BJ (cell line): ENCODE measurements around the gene DICER1. TPM values are rescaled to one million over a fixed set of nuclear protein-coding genes. Genes with fewer than 3 reads are reported as not detected.

Experiments used
- CTCF ChIA-PET: fragments of 350-600 bp; formaldehyde crosslinking; extraction: SDS; loops from one replicate; lab custom pipeline; 2021; ENCODE audit warnings: antibody characterized with exemption, inconsistent platforms; lab: Yijun Ruan, JAX
- POLR2A ChIA-PET: fragments of 300-600 bp; sonication (Branson Sonifier 250); formaldehyde crosslinking; extraction: SDS; loops from one replicate; lab custom pipeline; 2021; ENCODE audit warnings: antibody characterized with exemption; lab: Charles Lee
- DNase-seq: peaks from one replicate; pipeline ENCODE4 v3.0.0-alpha.2; 2011; ENCODE audit warnings: low read depth
- H3K27me3 ChIP-seq: 2 replicates; pipeline ENCODE4 v1.6.0; 2011; ENCODE audit warnings: low read length; ENCODE audit not compliant: control insufficient read depth, insufficient read depth
- H3K36me3 ChIP-seq: 2 replicates; pipeline ENCODE4 v1.5.1; 2011; ENCODE audit warnings: low read length; ENCODE audit not compliant: control insufficient read depth, insufficient read depth
- H3K4me3 ChIP-seq: 2 replicates; pipeline ENCODE4 v1.5.1; 2011; ENCODE audit warnings: low read depth, mild to moderate bottlenecking, control low read depth, low read length
- polyA plus RNA-seq: library from polyadenylated mRNA; depleted of rRNA; stranded (reverse); fragments of >200 nt; gene quantifications from 2 replicates; pipeline ENCODE4 v1.2.3, GENCODE V29; 2011
- TF ChIP-seq, protein P1 (sequence below): IDR thresholded peaks from 2 replicates; pipeline ENCODE4 v1.5.1; 2011; ENCODE audit warnings: low read depth, mild to moderate bottlenecking, control low read depth, inconsistent platforms, low read length, moderate library complexity; ENCODE audit not compliant: insufficient read depth

The DICER1 gene
- polyA plus RNA-seq, 1 experiment, result 15.7 TPM

DNA sequence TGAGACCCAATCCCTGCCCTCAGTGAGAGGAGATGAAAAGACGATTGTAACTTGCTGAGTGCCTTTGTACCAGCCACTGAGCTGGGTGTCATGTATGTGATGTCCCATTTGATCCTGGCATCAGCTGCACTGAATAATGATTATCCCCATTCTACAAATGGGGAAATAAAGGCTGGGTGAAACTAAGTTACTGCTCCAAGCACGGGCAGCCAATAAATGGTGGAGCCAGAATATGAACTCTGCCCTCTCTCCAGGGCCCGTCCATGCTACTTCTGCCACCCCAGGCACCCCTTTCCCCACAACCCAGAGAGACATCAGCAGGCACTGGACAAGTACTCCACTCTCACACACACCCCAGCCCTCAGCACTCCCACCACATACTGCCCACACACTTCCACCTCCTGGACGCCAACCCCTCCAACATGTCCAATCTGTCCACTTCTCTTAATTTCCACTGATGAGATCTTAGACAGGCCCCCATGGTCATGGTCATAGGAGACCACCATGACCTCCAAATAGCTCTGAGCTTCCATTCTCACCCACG is 115.8 kb downstream of the DICER1 start:
- POLR2A ChIA-PET, result no interaction called here
- no peaks in the 10 kb centered on the region; the same call in 1 of the 2 replicates for H3K27me3 ChIP-seq
- DNase-seq, result no peak
- no peak overlapping the region for H3K4me3 ChIP-seq
- TF ChIP-seq, protein P1, sequence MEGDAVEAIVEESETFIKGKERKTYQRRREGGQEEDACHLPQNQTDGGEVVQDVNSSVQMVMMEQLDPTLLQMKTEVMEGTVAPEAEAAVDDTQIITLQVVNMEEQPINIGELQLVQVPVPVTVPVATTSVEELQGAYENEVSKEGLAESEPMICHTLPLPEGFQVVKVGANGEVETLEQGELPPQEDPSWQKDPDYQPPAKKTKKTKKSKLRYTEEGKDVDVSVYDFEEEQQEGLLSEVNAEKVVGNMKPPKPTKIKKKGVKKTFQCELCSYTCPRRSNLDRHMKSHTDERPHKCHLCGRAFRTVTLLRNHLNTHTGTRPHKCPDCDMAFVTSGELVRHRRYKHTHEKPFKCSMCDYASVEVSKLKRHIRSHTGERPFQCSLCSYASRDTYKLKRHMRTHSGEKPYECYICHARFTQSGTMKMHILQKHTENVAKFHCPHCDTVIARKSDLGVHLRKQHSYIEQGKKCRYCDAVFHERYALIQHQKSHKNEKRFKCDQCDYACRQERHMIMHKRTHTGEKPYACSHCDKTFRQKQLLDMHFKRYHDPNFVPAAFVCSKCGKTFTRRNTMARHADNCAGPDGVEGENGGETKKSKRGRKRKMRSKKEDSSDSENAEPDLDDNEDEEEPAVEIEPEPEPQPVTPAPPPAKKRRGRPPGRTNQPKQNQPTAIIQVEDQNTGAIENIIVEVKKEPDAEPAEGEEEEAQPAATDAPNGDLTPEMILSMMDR, result no peak
- CTCF ChIA-PET, result no interaction called here
- no peaks in the 10 kb centered on the region for H3K36me3 ChIP-seq

DNA sequence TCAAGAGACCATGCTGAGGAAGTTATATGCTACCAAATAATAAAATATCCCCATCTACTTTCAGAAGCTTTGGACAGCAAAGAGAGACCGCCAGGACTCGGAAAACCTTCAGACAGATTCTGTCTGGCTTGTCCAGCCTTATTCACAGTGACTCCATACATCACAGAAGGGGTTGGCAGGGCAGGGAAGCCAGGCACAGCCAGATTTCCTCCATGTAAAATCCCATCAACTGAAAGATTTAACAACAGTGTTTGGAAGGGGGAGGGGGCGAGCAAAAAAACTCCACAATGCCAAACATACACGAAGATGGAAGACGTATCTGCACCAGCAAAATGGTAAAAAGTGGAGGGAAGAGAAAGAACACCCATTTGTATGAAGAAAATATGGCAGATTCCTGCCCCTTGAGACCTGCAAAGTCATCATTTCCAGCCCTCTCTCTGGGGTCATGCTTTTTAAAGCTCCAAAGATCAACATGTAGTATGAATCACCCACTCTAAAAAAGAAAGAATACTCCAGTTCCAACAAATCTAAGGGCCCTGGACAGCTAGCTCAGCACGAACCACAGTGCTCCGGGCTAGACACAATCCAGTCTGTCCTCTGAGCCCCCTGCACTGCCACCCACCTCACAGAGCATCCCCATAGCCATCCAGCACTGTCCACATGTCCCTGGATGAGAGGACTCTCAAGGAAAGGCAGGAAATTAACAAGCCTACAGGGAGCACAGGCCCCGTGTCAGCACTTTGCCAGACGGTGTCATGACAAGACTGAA is 116.4 kb downstream of the DICER1 start:
- Histone ChIP-seq H3K27me3 (no peaks in the 10 kb centered on the region; the same call in 1 of the 2 replicates), H3K36me3 (no peaks in the 10 kb centered on the region), H3K4me3 (no peak overlapping the region)
- ChIA-PET CTCF (no interaction called here), POLR2A (no interaction called here)
- DNase-seq, result no peak
- TF ChIP-seq, protein P1, result no peak

DNA sequence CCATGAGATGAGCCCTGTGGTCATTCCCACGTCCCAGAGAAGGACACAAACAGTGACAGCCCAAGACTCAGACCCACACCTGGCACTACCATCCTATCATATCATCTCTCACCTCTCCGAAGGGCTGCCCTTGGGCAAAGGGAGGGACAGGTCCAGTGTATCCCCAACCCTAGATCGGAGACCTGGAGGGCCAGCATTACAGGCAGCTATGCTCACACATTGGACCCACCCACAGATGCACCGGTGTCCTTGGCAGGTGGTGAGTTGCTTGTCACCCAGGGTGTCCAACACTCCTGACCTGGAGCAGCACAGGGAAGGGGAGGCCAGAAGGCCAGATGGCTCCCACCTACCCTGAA is 117.4 kb downstream of the DICER1 start:
- TF ChIP-seq, protein P1, result no peak
- Histone ChIP-seq H3K27me3 (no peaks in the 10 kb centered on the region; the same call in 1 of the 2 replicates), H3K36me3 (no peaks in the 10 kb centered on the region), H3K4me3 (no peak overlapping the region)
- no peak for DNase-seq
- POLR2A ChIA-PET, result no interaction called here
- CTCF ChIA-PET, result no interaction called here

DNA sequence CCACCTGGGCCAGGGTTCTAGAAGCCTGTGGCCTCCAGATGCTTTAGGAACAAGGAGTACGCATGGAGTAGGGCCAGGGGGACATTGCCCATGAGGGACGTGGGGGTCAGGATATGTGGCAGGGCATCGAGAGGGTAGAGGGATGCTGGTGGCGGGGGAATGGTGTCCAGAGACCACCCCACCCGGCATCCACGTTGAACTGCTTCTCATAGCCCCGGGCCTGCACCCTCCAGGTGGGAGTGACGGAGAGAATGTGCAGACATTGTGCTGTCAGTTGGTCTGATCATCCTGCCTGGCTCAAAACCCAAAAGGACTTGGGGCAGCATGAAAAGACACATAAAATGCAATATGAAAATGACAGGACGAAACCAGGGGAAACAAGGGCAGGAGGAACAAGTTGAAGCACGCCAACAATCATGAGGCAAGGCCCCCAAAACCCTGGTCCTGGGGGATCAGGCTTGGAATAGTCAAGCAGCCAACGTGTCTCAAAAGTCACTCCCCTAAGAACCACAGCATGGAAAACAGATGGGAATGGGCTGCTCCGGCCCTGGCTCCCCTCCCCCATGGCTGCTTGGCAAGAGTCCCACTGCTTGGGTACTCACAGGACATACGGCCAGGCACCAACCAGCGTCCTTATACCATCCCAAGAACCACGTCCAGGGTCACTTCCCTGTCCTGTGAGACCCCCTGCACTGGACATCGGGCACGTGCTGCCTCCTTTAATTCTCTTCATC is 117.9 kb downstream of the DICER1 start:
- no peak for DNase-seq
- POLR2A ChIA-PET, result no interaction called here
- no peak overlapping the region for H3K4me3 ChIP-seq
- CTCF ChIA-PET, result no interaction called here
- no peaks in the 10 kb centered on the region for H3K36me3 ChIP-seq
- TF ChIP-seq, protein P1, result no peak
- no peaks in the 10 kb centered on the region; the same call in 1 of the 2 replicates for H3K27me3 ChIP-seq
